Raji (cell line): ENCODE data around the gene INO80C.

ENCODE experiments used
- POLR2A ChIP-seq: IDR thresholded peaks from 2 replicates; pipeline ENCODE4 v1.6.1; 2011; ENCODE audit warnings: low read depth, low read length, control low read depth; ENCODE audit not compliant: insufficient read depth

The INO80C gene

GRCh38 chr18:35497370-35498197 lies at the start of gene INO80C:
INO80C (minus strand) TSS chr18:35497960; CDS start chr18:35497874, 86 bp downstream.
- TF ChIP-seq POLR2A, result peak; percentile 98

- TF ChIP-seq POLR2A, result no peak
These were observed 49.3 kb upstream of the INO80C start for GRCh38 chr18:35547008-35547605.

- TF ChIP-seq POLR2A, result no peak
These were observed 44.6 kb upstream of the INO80C start for GRCh38 chr18:35542356-35542755.

- no peak for TF ChIP-seq POLR2A
These were observed 37.5 kb upstream of the INO80C start for GRCh38 chr18:35535297-35535696.

- TF ChIP-seq POLR2A, result no peak
These were observed 36.2 kb upstream of the INO80C start for GRCh38 chr18:35533916-35534405.

- TF ChIP-seq POLR2A, result no peak
These were observed 31.1 kb upstream of the INO80C start for GRCh38 chr18:35528749-35529274.

- no peak for TF ChIP-seq POLR2A
These were observed 28.8 kb upstream of the INO80C start for GRCh38 chr18:35526495-35527059.

- no peak for TF ChIP-seq POLR2A
These were observed 28.2 kb upstream of the INO80C start for GRCh38 chr18:35525795-35526494.

- TF ChIP-seq POLR2A, result no peak
These were observed 26.5 kb upstream of the INO80C start for GRCh38 chr18:35524226-35524625.

GRCh38 chr18:35522130-35522959 lies 24.6 kb upstream of the INO80C start:
- TF ChIP-seq POLR2A, result no peak

GRCh38 chr18:35521133-35521532 lies 23.4 kb upstream of the INO80C start:
- TF ChIP-seq POLR2A, result no peak

- TF ChIP-seq POLR2A, result no peak
These were observed 21.6 kb upstream of the INO80C start for GRCh38 chr18:35519148-35519899.

GRCh38 chr18:35517715-35518114 lies 20.0 kb upstream of the INO80C start:
- no peak for TF ChIP-seq POLR2A

GRCh38 chr18:35516789-35517188 lies 19.0 kb upstream of the INO80C start:
- TF ChIP-seq POLR2A, result no peak

GRCh38 chr18:35516351-35516750 lies 18.6 kb upstream of the INO80C start:
- no peak for TF ChIP-seq POLR2A
